Stimulated activated CD8-positive, alpha-beta memory T cell treated with anti-CD3 and anti-CD28 coated beads, Interleukin-12 subunit alpha, Interleukin-12 subunit beta, amount 100 ng/mL, for 24 hours (primary cell): Measurements from ENCODE around the gene TRAF4.
A peak's percentile ranks its signal among the peaks of the same experiment; 100 is the strongest.
"Not testable (repeated sequence)": the region's sequence is repeated elsewhere in the genome, so short reads cannot be mapped to it uniquely, and the experiment has no call there.

ENCODE experiments used
- DNase-seq: peaks from one replicate; pipeline ENCODE4 v3.0.0-alpha.2; 2020; ENCODE audit errors: extremely low read depth

TRAF4 gene

DNA sequence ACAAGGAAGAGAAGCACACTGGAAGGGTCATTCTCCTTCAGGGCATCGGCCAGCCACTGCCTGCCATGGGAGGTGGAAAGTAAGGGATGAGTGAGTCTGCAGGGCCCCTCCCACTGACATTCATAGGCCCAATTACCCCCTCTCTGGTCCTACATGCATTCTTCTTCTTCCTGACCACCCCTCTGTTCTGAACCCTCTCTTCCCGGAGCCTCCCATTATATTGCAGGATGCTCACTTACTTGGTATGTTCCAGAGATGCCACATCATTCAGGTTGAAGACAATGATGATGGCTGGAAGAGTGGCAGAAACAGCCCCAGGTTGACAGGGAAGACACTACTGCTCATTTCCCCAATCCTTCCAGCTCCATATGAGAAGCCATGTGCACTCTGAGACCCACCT is 28.6 kb upstream of the TRAF4 start:
- no peak for DNase-seq

DNA sequence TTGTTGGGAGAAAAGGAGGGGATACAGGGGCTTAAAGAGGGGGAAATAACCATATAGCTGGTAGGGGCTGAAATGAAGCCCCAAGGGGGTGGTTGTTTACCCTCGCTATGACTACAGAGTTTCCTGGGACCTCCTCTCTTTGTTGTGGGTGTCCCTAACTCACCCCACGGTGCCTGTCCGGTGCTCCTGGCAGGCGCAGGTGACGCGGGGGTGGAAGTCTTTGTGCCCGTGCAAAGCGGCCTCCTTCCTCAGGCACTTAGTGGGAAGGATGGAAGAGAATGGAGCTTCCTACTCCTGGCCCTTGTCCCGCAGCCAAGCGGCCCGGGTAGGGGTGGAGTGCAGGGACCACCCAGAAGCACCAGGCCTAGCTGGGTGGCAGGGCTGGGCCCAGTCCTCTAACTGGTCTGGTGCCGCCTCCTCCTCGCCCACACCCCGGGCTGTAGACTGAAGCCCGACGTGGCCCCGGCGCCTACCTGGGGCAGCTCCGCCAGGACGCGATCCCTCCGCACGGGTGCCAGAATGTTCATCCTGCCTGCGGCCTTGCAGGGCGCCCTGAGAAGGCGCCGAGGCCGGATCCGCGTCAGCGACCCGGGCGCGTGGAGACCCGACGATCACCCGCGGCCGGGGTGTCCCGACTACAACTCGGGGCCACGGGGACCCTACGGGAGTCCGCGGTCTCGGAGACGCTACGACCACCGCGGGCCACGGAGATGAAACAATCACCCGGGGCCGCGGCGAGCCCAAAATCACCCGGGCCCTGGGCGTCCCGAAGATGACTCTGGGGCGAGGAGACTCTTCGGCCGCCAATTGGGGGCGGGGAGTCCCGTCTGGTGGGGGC is 26.9 kb upstream of the TRAF4 start:
- DNase-seq = no peak

DNA sequence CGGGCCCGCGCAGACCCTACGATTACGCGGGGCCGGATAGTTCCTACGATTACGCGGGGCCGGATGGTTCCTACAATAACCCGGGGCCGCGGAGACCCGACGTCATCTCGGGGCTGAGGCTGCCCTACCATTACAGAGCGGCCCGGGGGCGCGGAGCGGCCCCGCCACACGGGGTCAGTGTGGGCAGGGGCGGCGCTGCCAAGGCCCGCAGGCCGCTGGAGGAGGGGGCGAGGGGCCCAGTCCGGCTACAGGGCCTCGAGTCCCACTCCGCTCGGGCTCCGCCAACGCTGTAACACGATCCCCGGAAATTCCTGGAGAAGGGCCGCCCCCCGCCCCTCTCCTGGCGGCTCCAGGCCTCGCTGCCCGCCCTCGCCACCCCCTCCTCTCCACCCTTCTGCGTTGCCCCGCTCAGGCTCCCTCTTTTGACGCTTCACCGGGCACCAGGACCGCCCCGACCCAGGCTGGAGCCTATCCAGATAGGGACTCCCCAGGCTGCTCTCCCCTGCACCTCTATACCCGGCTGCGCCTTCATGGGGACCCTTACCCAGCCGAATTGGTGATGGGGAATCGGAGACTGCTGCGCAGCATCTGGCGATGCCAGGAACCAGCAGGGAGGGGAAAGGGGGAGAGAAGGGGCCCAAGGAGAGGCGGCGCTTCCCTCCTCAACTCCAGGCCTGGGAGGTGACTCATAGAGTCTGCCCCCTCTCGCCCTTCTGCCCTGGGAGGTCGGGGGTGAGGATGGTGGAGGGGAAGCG is 26.1 kb upstream of the TRAF4 start, which contains the start of gene RAB34:
Gene RAB34, minus strand, starts transcription at position 291 of the 755 bp plus-strand sequence. CDS start 602 bp downstream, outside the sequence.
- DNase-seq = no peak

DNA sequence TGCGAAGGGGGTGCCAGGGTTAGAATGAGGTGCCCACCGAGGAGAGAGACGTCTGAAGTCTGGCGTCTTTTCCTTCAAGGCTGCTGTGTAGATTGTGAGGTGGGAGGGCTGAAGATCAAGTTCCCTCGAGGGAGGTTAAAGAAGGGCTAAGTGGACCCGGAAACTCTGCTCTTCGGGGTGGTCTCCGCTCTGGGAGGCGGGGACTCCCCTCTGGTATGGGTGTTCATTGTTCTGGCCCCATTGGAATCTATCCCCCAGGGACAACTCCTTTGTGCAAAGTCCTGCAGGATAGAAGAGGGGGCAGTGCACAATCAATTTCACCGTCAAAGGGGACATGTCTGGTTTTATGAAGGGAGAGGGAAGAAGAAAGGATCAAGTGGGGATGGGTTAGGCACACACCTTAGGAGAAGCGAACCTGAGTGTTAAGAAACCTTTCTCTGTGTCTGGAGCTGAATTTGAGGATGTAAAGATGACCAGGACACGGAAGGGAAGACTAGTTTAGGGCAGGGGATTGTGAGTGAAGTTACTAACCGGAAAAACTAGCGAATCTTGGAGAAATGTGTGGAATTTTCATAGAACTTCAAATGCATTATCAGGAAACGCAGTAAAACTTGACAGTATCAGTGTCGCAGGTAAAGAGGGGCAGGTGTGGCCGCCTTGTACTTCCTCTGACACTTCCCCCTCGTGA is 25.3 kb upstream of the TRAF4 start:
- no peak for DNase-seq

DNA sequence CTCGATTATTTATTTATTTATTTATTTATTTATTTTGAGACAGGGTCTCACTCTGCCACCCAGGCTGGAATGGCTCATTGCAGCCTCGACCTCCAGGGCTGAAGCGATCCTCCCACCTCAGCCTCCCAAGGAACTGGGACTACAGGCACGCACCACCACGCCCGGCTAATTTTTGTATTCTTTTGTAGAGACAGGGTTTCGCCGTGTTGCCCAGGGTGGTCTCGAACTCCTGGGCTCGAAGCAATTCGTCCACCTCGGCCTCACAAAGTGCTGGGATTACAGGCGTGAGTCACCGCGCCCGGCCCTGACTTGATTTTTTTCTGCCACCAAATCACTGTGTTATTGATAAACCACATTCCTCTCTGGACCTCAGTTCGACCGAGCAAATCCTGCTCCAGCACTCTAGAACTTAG is 24.8 kb upstream of the TRAF4 start:
- DNase-seq = no peak

DNA sequence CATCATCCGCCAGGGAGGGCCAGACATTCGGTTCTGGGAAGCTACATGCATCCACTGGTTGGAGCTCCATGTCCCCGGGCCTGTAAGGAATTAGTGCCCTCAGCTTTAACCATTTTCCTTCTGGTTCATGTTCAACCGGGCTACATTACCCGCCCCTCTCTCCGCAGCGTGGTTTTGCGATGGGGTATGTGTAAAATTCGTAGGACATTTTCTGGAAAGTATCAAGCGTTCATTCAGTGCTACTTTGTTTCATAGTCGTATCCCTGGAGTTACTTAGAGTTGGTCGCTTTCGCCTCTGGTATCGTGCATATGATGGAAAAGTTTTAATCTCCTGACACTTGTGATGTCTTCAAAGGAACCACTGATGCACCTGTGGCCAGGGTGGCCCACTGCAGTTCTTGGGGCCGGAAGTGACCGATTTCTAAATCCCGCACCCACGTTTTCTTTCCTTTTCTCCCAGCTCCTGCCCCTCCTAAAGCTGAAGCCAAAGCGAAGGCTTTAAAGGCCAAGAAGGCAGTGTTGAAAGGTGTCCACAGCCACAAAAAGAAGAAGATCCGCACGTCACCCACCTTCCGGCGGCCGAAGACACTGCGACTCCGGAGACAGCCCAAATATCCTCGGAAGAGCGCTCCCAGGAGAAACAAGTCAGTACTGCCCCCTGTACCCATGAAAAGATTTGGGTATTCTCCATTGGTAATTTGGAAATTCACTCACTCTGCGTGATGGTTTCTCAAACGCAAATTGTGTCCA is 23.4 kb upstream of the TRAF4 start:
- no peak for DNase-seq

DNA sequence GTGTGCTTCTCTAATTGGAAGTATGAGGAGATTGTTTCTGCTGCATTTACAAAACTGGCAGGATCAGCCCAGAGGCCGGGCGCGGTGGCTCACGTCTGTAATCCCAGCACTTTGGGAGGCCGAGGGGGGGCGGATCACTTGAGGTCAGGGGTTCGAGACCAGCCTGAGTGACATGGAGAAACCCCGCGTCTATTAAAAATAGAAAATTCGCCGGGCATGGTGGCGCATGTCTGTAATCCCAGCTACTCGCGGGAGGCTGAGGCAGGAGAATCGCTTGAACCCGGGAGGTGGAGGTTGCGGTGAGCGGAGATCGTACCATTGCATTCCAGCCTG is 22.8 kb upstream of the TRAF4 start:
- DNase-seq = not testable (repeated sequence)

DNA sequence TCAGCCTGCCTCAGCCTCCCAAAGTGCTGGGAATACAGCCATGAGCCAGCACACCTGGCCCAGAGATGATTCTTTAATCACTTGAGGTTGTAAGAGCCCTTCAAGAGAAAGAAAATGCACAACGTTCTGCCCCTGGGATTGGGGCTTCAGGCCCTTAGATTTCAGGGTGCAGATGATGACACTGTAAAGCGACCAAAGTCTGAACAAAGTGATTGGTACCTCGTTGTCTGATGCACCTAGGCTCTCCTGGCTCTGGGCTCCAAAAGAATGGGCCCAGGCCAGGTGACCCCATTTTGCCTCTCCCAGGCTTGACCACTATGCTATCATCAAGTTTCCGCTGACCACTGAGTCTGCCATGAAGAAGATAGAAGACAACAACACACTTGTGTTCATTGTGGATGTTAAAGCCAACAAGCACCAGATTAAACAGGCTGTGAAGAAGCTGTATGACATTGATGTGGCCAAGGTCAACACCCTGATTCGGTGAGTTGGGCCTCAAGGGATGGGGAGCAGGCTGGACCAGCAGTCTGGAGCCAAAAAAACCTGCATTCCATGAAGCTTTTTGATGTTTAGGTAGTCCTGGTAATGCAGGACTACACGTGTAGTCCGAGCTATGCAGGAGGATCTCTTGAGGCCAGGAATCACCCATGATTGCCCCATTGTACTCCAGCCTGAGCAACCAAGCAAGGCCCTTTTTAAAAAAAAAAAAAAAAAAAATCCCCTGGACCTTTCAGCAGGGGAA is 21.2 kb upstream of the TRAF4 start:
- DNase-seq = no peak

DNA sequence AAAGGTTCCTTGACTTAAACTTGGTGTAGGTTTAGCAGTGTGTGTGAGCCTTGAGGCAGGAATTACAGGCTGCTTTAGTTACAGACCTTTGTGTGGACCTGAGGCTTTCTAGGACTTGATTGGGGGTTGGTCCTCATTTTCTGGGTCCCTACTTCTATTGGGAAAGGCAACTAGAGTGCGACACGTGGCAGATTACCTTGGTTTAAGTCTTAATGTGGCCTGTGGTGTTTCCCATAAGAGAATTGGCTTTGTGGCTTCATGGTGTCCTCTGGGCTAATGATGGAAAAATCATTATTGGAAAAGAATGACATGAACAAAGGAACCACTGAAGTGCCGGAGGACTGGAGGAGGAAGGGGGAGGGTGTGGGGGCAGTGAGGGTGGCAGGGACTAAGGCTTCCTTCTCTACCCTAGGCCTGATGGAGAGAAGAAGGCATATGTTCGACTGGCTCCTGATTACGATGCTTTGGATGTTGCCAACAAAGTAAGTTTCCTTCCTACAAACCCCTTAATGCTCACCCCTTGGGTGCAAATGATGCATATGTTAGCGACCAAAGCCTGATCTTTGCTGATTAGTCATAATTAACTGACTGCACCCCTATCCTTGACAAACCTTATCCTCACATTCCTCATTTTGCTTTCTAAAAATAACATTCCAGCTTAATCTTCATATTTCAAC is 20.5 kb upstream of the TRAF4 start:
- no peak for DNase-seq

DNA sequence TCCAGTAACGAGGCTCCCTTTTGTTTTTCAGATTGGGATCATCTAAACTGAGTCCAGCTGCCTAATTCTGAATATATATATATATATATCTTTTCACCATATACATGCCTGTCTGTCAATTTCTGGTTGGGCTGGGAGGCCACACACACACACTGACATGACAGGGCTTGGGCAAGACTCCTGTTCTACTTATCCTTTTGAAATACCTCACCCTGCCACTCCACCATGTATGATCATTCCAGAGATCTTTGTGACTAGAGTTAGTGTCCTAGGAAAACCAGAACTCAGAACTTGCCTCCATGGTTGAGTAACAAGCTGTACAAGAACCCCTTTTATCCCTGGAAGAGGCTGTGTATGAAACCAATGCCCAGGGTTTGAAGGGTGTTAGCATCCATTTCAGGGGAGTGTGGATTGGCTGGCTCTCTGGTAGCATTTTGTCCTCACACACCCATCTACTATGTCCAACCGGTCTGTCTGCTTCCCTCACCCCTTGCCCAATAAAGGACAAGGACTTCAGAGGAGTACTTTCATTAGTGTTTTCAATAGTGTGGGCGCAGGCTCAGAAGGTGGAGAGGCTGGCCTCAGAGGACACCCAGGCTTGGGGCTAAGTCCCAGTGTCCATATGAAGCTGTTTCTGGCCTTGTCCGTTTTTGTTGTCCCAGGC is 19.8 kb upstream of the TRAF4 start:
- DNase-seq = not testable (repeated sequence)

DNA sequence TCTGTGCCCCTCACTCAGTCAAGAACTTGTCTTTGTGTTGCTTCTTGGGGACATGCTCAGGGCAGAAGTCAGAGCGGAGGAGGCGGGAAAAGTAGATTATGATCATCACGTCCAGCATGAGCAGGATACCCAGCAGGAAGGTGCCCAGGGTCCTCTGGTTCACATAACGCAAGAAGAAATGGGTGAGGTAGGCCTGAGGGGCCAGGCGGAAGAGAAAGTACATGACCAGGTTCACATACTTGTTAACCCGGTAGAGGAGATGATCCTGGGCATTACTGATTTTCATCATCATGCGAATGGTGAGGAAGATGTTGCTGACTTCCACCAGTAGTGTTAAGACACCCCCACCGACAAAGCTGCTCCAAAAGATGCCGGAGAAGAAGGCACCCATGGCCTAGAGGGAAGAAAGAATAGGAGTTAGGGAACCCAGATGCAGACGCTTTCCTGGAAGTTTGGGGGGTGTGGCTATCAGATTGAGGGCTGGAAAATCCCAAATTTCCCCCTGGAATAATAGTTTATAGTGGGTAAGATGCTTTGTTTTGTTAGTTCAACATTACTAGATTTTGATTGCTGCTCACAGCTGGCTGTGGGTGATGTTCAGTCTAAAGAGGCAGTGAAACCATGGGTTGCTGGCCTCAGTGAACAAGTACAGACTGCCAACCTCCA is 19.2 kb upstream of the TRAF4 start:
- no peak for DNase-seq

DNA sequence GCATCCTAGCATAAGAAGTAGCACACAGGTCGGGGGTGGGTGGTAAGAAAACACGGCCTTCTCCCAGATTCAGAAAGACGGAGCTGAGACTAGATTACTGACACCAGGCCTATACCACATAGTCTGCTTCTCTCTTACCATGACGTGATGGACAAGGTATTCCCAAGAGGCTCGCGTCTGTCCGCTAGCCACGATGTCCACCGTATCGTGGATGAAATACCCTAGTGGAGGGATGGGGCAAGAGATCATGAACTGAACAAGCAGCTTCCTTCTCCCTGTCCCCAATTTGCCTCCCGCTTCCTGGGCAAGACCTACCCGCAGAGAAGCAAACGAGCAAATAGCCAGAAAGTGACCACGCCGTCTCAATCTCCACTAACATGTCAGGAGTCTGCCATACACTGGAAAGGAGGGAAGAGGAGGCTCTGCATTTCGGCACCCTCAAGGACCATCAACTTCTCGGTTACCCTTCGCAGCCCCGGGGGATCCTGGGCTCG is 18.6 kb upstream of the TRAF4 start:
- DNase-seq = no peak

DNA sequence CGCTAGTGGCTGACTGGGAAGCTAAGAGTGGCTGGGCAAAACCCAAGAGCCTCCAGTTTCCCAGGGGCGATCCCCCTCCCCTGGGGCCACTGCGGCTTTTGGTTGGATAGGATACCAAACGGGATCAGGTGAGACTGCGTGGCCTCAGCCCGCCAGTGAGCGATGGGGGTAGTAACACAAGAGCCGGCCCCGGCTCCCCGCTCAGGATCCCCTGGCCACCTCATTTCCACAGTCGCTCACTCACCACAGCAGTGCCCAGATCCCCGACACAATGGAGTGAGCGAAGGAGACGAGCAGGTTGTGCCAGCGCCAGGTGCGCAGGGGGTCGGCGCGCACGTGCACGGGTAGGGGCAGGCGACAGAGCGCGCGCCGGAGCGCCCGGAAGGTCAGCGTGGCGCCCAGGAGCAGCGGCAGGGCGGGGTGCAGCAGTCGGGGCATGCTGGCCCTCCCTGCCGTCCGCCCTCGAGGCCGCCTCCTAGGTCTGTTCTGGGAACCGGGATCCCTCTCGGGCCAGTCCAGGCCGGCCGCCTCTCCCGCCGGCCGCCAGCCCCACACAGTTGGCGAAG is 18.1 kb upstream of the TRAF4 start:
- no peak for DNase-seq

DNA sequence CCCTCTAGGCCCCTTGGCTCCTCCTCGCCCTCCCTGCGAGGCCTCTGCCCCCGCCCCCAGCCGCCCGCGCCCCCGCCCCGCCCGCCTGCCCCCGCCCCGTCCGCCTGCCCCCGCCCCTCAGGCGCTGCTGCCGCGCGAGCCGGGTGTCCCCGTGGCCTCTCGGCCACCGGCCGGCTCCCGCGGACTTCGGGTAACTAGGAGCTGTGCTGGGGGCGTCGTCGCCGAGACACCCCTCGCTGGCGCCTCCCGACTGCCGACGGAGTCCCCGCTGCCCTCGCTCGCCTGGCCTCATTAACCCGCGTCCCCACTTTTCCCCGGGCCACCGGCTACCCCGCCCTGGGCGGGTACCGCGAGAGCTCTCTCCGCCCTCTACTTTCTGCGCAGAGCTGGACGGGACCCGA is 17.6 kb upstream of the TRAF4 start, which contains the start of gene TLCD1:
Gene TLCD1, minus strand, starts transcription at position 8 of the 401 bp plus-strand sequence. CDS start 136 bp downstream, outside the sequence.
- DNase-seq = no peak

DNA sequence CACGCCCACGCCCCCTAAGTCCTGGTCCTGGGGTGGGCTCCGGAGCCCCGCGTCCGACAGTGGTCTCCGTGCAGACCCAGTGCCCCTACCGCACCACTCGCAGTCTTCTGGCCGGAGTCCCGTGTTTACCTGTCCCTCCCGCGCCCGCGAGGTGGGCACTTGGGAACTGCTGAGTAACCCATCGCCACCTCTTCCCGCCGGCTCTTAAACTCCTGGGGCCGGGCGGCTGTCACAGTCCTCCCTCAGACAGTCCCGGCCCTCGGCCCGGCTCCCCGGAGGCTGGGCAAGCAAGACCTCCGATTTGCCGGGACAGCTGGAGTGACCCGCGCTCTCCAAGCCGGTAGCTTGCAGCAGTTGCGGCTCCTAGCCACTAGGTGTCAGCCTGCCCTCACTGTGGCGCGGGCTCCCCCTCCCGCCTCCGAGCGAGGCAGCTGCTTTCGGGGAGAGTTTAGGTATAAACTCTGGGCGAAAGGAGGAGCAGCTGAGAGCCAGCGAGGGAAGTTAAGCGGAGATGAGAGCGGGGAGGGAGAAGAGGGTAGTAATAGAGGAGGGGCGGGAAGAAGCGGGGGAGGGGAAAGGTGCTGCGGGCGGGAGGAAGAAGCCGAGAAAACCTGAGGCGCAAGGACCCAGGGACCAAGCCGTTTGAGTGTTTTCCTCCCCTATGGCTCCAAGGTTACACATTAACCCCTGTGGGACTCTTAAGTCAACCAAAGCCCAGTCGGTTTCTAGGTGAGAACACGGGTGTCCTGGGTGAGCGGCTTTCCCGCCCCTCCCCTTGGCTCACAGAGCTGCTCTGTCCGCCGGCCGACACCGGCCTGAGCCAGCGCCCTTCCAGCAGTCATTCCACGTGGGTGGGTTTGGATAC is 17.0 kb upstream of the TRAF4 start:
- DNase-seq = no peak

DNA sequence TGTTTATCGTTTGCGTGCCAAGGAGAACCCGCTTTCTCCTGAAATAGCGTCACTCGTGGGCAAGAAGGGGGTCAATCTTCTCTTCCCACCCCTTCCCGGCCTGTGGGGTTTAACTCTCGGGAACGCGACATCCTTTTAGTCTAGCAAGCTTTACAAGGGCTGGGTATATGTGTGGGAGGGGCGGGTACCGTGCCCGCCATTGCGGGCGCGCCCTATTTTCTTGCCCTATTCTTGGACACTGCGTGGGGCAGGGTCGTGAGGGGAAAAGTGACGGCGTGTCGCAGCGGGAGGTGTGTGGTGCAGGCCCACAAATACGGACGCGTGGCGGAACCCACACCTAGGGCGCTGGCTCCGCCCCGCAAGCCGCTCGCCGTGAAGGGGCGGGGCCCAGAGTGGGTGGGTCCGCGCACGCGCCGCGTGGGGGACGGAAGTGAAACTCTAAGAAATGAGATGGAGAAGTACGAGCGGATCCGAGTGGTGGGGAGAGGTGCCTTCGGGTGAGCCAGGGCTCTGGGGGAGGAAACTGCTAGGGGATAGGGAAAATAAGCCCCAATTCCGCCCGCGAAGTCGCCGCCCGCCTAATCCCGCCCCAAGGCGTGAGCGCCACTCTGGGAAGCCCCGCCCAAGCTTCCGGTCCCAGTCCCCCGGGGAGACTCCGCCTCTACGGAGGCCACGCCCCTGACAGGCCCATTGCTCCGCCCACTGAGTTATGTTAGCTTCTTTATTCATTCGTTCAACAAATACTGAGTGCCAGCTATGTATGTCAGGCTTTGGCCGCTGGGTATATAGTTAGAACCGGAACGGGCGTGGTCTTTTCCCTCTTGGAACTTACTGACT is 15.2 kb upstream of the TRAF4 start, which contains the start of gene NEK8:
Gene NEK8, plus strand, starts transcription at position 425 of the 837 bp plus-strand sequence. Its CDS starts 26 bp downstream, at position 451.
- peak; percentile 92 for DNase-seq

DNA sequence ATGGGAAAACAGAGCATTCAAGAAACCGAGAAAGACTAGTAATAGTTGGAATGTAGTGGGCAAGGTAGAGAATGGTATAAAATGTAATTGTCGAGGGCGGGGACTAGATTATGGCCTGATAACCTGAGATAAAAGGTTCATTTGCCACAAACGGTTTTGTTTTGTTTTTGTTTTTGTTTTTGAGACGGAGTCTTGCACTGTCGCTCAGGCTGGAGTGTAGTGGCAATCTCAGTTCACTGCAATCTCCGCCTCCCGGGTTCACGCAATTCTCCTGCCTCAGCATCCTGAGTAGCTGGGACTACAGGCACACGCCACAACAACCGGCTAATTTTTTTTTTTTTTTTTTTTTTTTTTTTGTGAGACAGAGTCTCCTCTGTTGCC is 13.9 kb upstream of the TRAF4 start:
- DNase-seq = no peak
